ENCODE measurements around the gene ZNFX1.

DNA sequence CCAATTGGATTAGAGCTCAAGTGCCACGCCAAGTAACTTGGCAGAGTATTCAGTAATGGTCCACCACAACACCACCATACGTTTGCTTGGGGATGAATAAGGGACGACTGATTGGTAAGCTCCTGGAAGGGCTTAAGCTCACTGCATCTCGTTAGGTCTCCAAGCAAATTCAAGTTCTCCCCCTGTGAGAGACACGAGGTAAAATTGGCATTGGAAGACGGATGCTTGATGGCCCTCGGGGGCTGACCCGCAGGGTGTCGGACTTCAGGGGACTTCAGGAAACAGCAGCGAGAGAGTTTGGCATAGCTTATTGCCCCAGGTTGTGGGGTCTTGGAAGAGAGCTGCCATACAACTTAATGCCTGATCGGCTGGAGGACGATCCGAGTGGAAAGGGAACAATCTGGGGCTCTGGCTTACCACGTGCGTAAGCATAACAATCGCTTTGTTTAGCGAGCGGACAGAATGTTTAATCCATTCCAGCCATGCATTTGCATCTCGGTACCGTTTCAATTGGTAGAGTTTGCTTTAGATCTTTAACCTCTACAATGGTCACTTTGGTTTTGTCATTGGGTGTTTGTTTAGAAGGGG is 4.8 kb upstream of the ZNFX1 start:
- TF ChIP-seq, protein P1, sequence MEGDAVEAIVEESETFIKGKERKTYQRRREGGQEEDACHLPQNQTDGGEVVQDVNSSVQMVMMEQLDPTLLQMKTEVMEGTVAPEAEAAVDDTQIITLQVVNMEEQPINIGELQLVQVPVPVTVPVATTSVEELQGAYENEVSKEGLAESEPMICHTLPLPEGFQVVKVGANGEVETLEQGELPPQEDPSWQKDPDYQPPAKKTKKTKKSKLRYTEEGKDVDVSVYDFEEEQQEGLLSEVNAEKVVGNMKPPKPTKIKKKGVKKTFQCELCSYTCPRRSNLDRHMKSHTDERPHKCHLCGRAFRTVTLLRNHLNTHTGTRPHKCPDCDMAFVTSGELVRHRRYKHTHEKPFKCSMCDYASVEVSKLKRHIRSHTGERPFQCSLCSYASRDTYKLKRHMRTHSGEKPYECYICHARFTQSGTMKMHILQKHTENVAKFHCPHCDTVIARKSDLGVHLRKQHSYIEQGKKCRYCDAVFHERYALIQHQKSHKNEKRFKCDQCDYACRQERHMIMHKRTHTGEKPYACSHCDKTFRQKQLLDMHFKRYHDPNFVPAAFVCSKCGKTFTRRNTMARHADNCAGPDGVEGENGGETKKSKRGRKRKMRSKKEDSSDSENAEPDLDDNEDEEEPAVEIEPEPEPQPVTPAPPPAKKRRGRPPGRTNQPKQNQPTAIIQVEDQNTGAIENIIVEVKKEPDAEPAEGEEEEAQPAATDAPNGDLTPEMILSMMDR (IDR thresholded peaks at IDR 0.05): no peak
- TF ChIP-seq POLR2A (IDR thresholded peaks at IDR 0.05): no peak
